Neural progenitor cell (in vitro differentiated cells): Measurements from ENCODE around the gene AANAT. TPM values are rescaled to one million over a fixed set of nuclear protein-coding genes. Genes with fewer than 3 reads are reported as not detected.

ENCODE experiments used
- DNase-seq: peaks from one replicate; pipeline ENCODE4 v3.0.0-alpha.2; 2016; ENCODE audit warnings: low spot score
- H2AFZ ChIP-seq: fragments of 200-600 bp; sonication (generic); replicated peaks from 2 replicates; pipeline ENCODE4 v1.6.1; 2016; ENCODE audit warnings: antibody characterized with exemption
- H3F3A ChIP-seq: fragments of 200-600 bp; sonication (generic); 2 replicates; pipeline ENCODE4 v1.6.1; 2016; ENCODE audit warnings: antibody characterized with exemption, low read depth
- H3K27ac ChIP-seq: fragments of 200-600 bp; sonication (generic); 2 replicates; pipeline ENCODE4 v1.5.1; 2016; ENCODE audit warnings: mild to moderate bottlenecking
- H3K27me3 ChIP-seq: fragments of 200-600 bp; sonication (generic); 2 replicates; pipeline ENCODE4 v1.6.1; 2016; ENCODE audit warnings: mild to moderate bottlenecking, moderate library complexity
- H3K36me3 ChIP-seq: fragments of 200-600 bp; sonication (generic); 2 replicates; pipeline ENCODE4 v1.5.1; 2016
- H3K4me1 ChIP-seq: fragments of 200-600 bp; sonication (generic); 2 replicates; pipeline ENCODE4 v1.6.1; 2016; ENCODE audit warnings: mixed run types
- H3K4me2 ChIP-seq: fragments of 200-600 bp; sonication (generic); 2 replicates; pipeline ENCODE4 v1.6.1; 2016
- H3K4me3 ChIP-seq: fragments of 200-600 bp; sonication (generic); 2 replicates; pipeline ENCODE4 v1.5.1; 2016
- H3K79me2 ChIP-seq: fragments of 200-600 bp; sonication (generic); 2 replicates; pipeline ENCODE4 v1.6.1; 2016; ENCODE audit warnings: low read depth
- H3K9ac ChIP-seq: fragments of 200-600 bp; sonication (generic); 2 replicates; pipeline ENCODE4 v1.6.1; 2016
- H3K9me3 ChIP-seq: fragments of 200-600 bp; sonication (generic); 2 replicates; pipeline ENCODE4 v1.5.1; 2016; ENCODE audit warnings: low read depth
- H4K20me1 ChIP-seq: fragments of 200-600 bp; sonication (generic); 2 replicates; pipeline ENCODE4 v1.6.1; 2016; ENCODE audit warnings: low read depth
- H3K27ac Mint-ChIP-seq: 3 replicates; pipeline ENCODE4 v1.8.0; 2021; ENCODE audit warnings: mixed read lengths
- H3K27me3 Mint-ChIP-seq: 2 replicates; pipeline ENCODE4 v1.8.0; 2022; ENCODE audit warnings: low read depth, mild to moderate bottlenecking, inconsistent platforms, moderate library complexity, mixed read lengths; ENCODE audit not compliant: insufficient read depth
- H3K36me3 Mint-ChIP-seq: 3 replicates; pipeline ENCODE4 v1.8.0; 2021; ENCODE audit warnings: mixed read lengths
- H3K4me1 Mint-ChIP-seq: 3 replicates; pipeline ENCODE4 v1.8.0; 2021; ENCODE audit warnings: mixed read lengths
- H3K4me3 Mint-ChIP-seq: 3 replicates; pipeline ENCODE4 v1.8.0; 2021; ENCODE audit warnings: mild to moderate bottlenecking, moderate library complexity, mixed read lengths
- H3K9me3 Mint-ChIP-seq: 3 replicates; pipeline ENCODE4 v1.8.0; 2020; ENCODE audit warnings: mixed read lengths
- CTCF ChIP-seq: fragments of 200-600 bp; sonication (generic); IDR thresholded peaks from 2 replicates; pipeline ENCODE4 v1.5.1; 2017; ENCODE audit warnings: antibody characterized with exemption, mild to moderate bottlenecking
- EZH2 ChIP-seq: fragments of 200-600 bp; sonication (generic); IDR thresholded peaks from 2 replicates; pipeline ENCODE4 v1.6.1; 2017; ENCODE audit warnings: antibody characterized with exemption, mild to moderate bottlenecking, moderate library complexity
- EZH2phosphoT487 ChIP-seq: fragments of 200-600 bp; sonication (generic); IDR thresholded peaks from 2 replicates; pipeline ENCODE4 v1.6.1; 2017; ENCODE audit warnings: antibody characterized with exemption
- total RNA-seq: library from RNA; depleted of rRNA; stranded (reverse); fragments of >200 nt; gene quantifications from 2 replicates; pipeline ENCODE4 v1.2.3, GENCODE V29; 2015; ENCODE audit warnings: low replicate concordance

AANAT gene
- total RNA-seq, 1 donor from 2014 or later: not detected

- H3K4me1 ChIP-seq: no peaks in the 10 kb centered on the region
- Mint-ChIP-seq H3K27me3 (peaks cover 9% of the 10 kb centered on the region), H3K9me3 (peaks cover 5% of the 10 kb centered on the region), H3K36me3 (peaks cover 31% of the 10 kb centered on the region), H3K4me1 (peaks cover 10% of the 10 kb centered on the region), H3K27ac (no peak overlapping the region), H3K4me3 (no peak overlapping the region)
- no peaks in the 10 kb centered on the region for H3F3A ChIP-seq
- H3K9ac ChIP-seq: no peak overlapping the region
- TF ChIP-seq CTCF: no peak
- TF ChIP-seq EZH2: no peak
- no peak for TF ChIP-seq EZH2phosphoT487
- no peaks in the 10 kb centered on the region for H3K9me3 ChIP-seq
- no peak overlapping the region for H3K4me2 ChIP-seq
- H2AFZ ChIP-seq: no peak overlapping the region
- no peak overlapping the region for H3K27ac ChIP-seq
- no peak overlapping the region for H3K4me3 ChIP-seq
- no peak for DNase-seq
- peaks cover 59% of the 10 kb centered on the region for H4K20me1 ChIP-seq
- H3K36me3 ChIP-seq: no peaks in the 10 kb centered on the region
- peaks cover 60% of the 10 kb centered on the region for H3K79me2 ChIP-seq
- H3K27me3 ChIP-seq: no peaks in the 10 kb centered on the region
Observed at GRCh38 chr17:76421044-76421407, 46.4 kb upstream of the AANAT start.

GRCh38 chr17:76422406-76422805, 45.0 kb upstream of the AANAT start:
- TF ChIP-seq EZH2phosphoT487: no peak
- TF ChIP-seq EZH2: no peak
- TF ChIP-seq CTCF: no peak
- Histone ChIP-seq H4K20me1 (peaks cover 50% of the 10 kb centered on the region), H3K9me3 (no peaks in the 10 kb centered on the region), H3K4me3 (no peak overlapping the region), H2AFZ (no peak overlapping the region), H3K4me1 (no peaks in the 10 kb centered on the region), H3K4me2 (no peak overlapping the region), H3K27me3 (no peaks in the 10 kb centered on the region), H3K27ac (no peak overlapping the region), H3K9ac (no peak overlapping the region), H3K79me2 (peaks cover 67% of the 10 kb centered on the region), H3K36me3 (no peaks in the 10 kb centered on the region), H3F3A (no peaks in the 10 kb centered on the region)
- Mint-ChIP-seq H3K4me3 (no peak overlapping the region), H3K36me3 (peaks cover 32% of the 10 kb centered on the region), H3K4me1 (peaks cover 10% of the 10 kb centered on the region), H3K27ac (no peak overlapping the region), H3K9me3 (peaks cover 10% of the 10 kb centered on the region), H3K27me3 (peaks cover 9% of the 10 kb centered on the region)
- DNase-seq: no peak

- TF ChIP-seq EZH2: no peak
- no peak for TF ChIP-seq CTCF
- no peak for TF ChIP-seq EZH2phosphoT487
- no peak for DNase-seq
- Histone ChIP-seq H3K27ac (no peak overlapping the region), H3K4me1 (no peaks in the 10 kb centered on the region), H3K4me3 (no peak overlapping the region), H2AFZ (no peak overlapping the region), H3K79me2 (peaks cover 66% of the 10 kb centered on the region), H3K27me3 (no peaks in the 10 kb centered on the region), H3K9me3 (no peaks in the 10 kb centered on the region), H3K9ac (no peak overlapping the region), H4K20me1 (peaks cover 53% of the 10 kb centered on the region), H3F3A (no peaks in the 10 kb centered on the region), H3K4me2 (no peak overlapping the region), H3K36me3 (no peaks in the 10 kb centered on the region)
- Mint-ChIP-seq H3K27ac (no peak overlapping the region), H3K27me3 (peaks cover 9% of the 10 kb centered on the region), H3K9me3 (peaks cover 10% of the 10 kb centered on the region), H3K36me3 (peaks cover 28% of the 10 kb centered on the region), H3K4me3 (no peak overlapping the region), H3K4me1 (peaks cover 10% of the 10 kb centered on the region)
Observed at GRCh38 chr17:76422860-76423259, 44.5 kb upstream of the AANAT start.
